Left lung (tissue), 10 donors: Measurements from ENCODE around the gene GPC6. TPM values are rescaled to one million over a fixed set of nuclear protein-coding genes. Genes with fewer than 3 reads are reported as not detected.

Experiments used
- ATAC-seq: fragments of 200-7000 bp; cut with Tn5 transposase; one replicate; pipeline ENCODE4 v1.9.1; 2020; ENCODE audit warnings: moderate library complexity
- DNase-seq, 4 donors: peaks; one replicate each; pipeline ENCODE4 v3.0.0-alpha.2; 2013 to 2020
- H3K27ac ChIP-seq, 2 donors: fragments of 200-600 bp; sonication (generic) in 1 of 2; one replicate each; pipeline versions ENCODE4 v1.5.0 to v1.8.0; 2020 to 2021
- H3K27me3 ChIP-seq, 2 donors: fragments of 200-600 bp; sonication (generic) in 1 of 2; one replicate each; pipeline versions ENCODE4 v1.5.0 to v1.8.0; 2020 to 2021
- H3K36me3 ChIP-seq, 2 donors: fragments of 200-600 bp; sonication (generic) in 1 of 2; one replicate each; pipeline versions ENCODE4 v1.5.0 to v1.8.0; 2020 to 2021
- H3K4me1 ChIP-seq, 2 donors: fragments of 200-600 bp; one replicate each; pipeline ENCODE4 v1.8.0; 2021
- H3K4me3 ChIP-seq, 2 donors: fragments of 200-600 bp; sonication (generic) in 1 of 2; one replicate each; pipeline versions ENCODE4 v1.5.0 to v1.8.0; 2020 to 2021; ENCODE audit warnings: mild to moderate bottlenecking in 1 of 2
- H3K9me3 ChIP-seq, 2 donors: fragments of 200-600 bp; sonication (generic) in 1 of 2; one replicate each; pipeline versions ENCODE4 v1.5.0 to v1.8.0; 2020 to 2021
- intact Hi-C, 2 donors: fragments of 100-400 bp; cut with DNase I; formaldehyde crosslinking; loops; one replicate each; pipeline versions ENCODE4 v1.11.2 to v1.14.2; 2022
- polyA plus RNA-seq, 6 donors: library from polyadenylated mRNA; unstranded; fragments of 120-200 nt; gene quantifications; one replicate each; pipeline ENCODE4 v1.2.1, GENCODE V29; 2013; ENCODE audit not compliant: insufficient read length in 6 of 6
- total RNA-seq, 2 donors: library from RNA; stranded (reverse); fragmentation: NEBNext Ultra II Directional; extraction: Animal tissue kit (Norgen Biotek cat#: 25700); gene quantifications; one replicate each; pipeline ENCODE4 v1.2.1, GENCODE V29; 2021
- TF ChIP-seq, protein P1 (sequence below), 2 donors: fragments of 200-600 bp; sonication (generic) in 1 of 2; IDR thresholded peaks; one replicate each; pipeline versions ENCODE4 v1.5.0 to v1.8.0; 2021; ENCODE audit warnings: antibody characterized with exemption in 2 of 2
- donor health status: DM: no; HTN: yes; CAD: no.
- donor health status: DM: no; HTN: no; CAD: no.

GPC6 gene
- total and polyA plus RNA-seq, 8 donors, result 9.6 to 25.8 (median 21.1) TPM

DNA sequence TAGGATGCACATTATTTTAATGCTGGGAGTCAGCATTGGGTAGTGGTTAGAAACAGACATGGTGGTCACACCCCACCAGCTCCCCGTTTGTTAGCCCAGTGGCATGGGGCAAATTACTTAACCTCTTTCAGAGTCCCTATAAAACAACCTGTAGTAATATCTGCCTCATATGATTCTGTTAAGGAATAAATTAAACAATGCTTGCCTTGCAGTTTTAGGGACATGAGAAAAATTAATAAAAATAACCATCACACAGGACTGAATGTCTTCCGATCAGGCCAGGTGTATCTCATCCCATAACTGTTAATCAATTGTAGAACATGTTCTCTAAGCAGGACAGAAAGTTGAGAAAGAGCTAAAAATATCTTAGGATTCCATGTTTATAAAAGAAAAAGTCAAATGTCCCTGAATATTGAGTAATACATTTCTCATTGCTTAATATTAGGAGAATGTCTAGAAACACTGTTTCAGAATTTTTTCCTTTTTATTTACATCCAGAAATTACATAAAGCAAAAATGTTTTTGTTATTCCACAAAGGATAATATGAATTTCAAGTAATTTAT, 196.5 kb downstream of the GPC6 start:
- intact Hi-C loops, result no loop called here
- H3K9me3 ChIP-seq, result peaks cover 0 to 2% of the 10 kb centered on the region in 2 donors
- H3K4me1 ChIP-seq, result no peaks in the 10 kb centered on the region
- no peak overlapping the region for H3K27ac ChIP-seq
- peak in 2 of 4 donors; percentile 65 to 76 for DNase-seq
- no peak overlapping the region for H3K4me3 ChIP-seq
- ATAC-seq, result no peak
- TF ChIP-seq, protein P1, sequence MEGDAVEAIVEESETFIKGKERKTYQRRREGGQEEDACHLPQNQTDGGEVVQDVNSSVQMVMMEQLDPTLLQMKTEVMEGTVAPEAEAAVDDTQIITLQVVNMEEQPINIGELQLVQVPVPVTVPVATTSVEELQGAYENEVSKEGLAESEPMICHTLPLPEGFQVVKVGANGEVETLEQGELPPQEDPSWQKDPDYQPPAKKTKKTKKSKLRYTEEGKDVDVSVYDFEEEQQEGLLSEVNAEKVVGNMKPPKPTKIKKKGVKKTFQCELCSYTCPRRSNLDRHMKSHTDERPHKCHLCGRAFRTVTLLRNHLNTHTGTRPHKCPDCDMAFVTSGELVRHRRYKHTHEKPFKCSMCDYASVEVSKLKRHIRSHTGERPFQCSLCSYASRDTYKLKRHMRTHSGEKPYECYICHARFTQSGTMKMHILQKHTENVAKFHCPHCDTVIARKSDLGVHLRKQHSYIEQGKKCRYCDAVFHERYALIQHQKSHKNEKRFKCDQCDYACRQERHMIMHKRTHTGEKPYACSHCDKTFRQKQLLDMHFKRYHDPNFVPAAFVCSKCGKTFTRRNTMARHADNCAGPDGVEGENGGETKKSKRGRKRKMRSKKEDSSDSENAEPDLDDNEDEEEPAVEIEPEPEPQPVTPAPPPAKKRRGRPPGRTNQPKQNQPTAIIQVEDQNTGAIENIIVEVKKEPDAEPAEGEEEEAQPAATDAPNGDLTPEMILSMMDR (IDR thresholded peaks at IDR 0.05), result no peak
- H3K27me3 ChIP-seq, result no peaks in the 10 kb centered on the region
- H3K36me3 ChIP-seq, result no peaks in the 10 kb centered on the region

DNA sequence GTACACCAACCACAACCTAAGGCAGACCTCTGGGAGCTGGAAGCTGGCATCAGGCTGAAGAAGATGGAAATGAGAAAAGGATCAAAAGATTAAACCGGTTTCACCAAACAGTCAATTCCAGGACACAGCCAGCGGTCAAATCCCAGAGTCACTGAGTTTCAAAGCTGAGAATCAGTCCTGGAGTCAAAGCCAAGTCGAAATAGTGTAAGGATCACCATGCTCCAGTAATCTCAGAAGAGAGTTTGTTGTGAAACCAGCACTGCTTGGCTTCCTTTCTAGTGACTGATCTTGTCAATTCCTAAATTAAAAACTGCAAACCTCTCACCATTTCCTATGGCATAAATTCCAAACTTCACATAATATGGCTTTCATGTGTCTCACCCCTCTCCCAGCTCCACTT, 198.8 kb downstream of the GPC6 start:
- H3K4me3 ChIP-seq, result no peak overlapping the region
- intact Hi-C loops, result no loop called here
- H3K27ac ChIP-seq, result no peak overlapping the region
- H3K27me3 ChIP-seq, result no peaks in the 10 kb centered on the region
- H3K4me1 ChIP-seq, result no peaks in the 10 kb centered on the region
- DNase-seq, result no peak
- no peaks in the 10 kb centered on the region for H3K36me3 ChIP-seq
- TF ChIP-seq, protein P1 (IDR thresholded peaks at IDR 0.05), result no peak
- peaks cover 0 to 2% of the 10 kb centered on the region in 2 donors for H3K9me3 ChIP-seq
- no peak for ATAC-seq

DNA sequence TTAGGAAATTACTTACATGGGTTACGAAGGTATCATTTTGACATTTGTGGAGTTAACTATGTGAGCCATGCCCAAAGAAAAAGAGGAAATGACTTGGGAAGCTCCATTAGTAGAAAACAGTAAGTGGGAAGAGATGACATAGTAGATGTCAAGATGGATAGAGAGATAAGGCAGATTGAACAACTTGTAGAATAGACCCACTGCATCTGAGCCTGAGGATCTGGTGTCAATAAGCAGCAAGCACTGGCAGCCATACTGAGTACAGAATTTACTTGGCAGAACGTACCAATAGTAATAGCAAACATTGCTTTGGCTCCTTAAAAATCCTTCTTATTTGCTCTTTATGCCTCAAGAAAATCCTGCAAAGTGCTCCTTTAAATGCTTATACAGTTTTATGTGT, 203.8 kb downstream of the GPC6 start:
- intact Hi-C loops, result no loop called here
- Histone ChIP-seq H3K36me3 (no peaks in the 10 kb centered on the region), H3K4me3 (no peak overlapping the region), H3K27me3 (no peaks in the 10 kb centered on the region), H3K9me3 (no peaks in the 10 kb centered on the region), H3K27ac (no peak overlapping the region), H3K4me1 (no peaks in the 10 kb centered on the region)
- DNase-seq (no peak), ATAC-seq (no peak)
- TF ChIP-seq, protein P1 (IDR thresholded peaks at IDR 0.05), result no peak

DNA sequence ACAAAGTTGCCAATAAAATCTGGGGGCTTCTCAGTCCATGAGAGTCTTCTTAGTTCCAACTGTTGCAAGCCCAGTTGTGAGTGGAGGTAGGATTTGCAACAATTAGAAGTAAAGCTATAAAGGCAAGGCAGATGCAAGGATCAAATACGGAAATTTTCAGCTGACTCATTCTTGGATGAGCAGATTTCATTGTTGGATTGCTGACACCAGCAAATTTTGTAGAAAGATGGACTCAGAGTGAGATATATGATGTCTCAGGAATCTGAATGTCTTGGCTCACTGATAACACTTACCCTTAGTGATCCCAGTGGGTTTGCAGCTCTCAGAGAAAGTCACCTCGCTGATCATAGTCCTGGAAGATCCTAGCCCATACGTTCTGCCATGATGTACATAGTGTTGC, 209.0 kb downstream of the GPC6 start:
- DNase-seq (no peak), ATAC-seq (no peak)
- Histone ChIP-seq H3K36me3 (no peaks in the 10 kb centered on the region), H3K27me3 (no peaks in the 10 kb centered on the region), H3K27ac (no peak overlapping the region), H3K9me3 (no peaks in the 10 kb centered on the region), H3K4me1 (no peaks in the 10 kb centered on the region), H3K4me3 (no peak overlapping the region)
- TF ChIP-seq, protein P1 (IDR thresholded peaks at IDR 0.05), result no peak
- intact Hi-C loops, result no loop called here

DNA sequence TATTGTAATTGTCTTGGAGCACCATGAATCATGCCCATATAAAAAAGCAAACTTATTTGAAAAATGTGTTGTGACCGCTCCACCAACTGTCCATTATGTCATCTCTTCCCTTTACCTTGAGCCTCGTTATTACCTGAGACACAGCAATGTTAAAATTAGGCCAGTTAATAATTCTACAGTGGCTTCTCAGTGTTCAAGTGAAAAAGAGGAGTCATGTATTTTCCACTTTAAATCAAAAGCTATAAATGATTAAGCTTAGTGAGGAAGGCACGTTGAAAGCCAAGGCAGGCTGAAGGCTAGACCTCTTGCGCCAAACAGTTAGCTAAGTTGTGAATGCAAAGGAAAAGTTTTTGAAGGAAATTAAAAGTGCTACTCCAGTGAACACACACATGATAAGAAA, 210.5 kb downstream of the GPC6 start:
- ATAC-seq (no peak), DNase-seq (no peak)
- intact Hi-C loops, result no loop called here
- TF ChIP-seq, protein P1 (IDR thresholded peaks at IDR 0.05), result no peak
- Histone ChIP-seq H3K9me3 (no peaks in the 10 kb centered on the region), H3K36me3 (no peaks in the 10 kb centered on the region), H3K27me3 (no peaks in the 10 kb centered on the region), H3K4me1 (no peaks in the 10 kb centered on the region), H3K27ac (no peak overlapping the region), H3K4me3 (no peak overlapping the region)
